Right lobe of liver (tissue), 6 donors: ENCODE measurements around the gene ZNHIT1. TPM values are rescaled to one million over a fixed set of nuclear protein-coding genes. Genes with fewer than 3 reads are reported as not detected.

Experiments
- ATAC-seq, 4 donors: fragments of 200-7000 bp; cut with Tn5 transposase; one replicate each; pipeline ENCODE4 v1.9.1; 2020; ENCODE audit warnings: mild to moderate bottlenecking in 4 of 4, moderate library complexity in 4 of 4
- DNase-seq, 3 donors: peaks; one replicate each; pipeline ENCODE4 v3.0.0-alpha.2; 2020
- H3K27ac ChIP-seq, 3 donors: fragments of 200-600 bp; one replicate each; pipeline ENCODE4 v1.8.0; 2022
- H3K27me3 ChIP-seq, 2 donors: fragments of 200-600 bp; one replicate each; pipeline ENCODE4 v1.8.0; 2022
- H3K36me3 ChIP-seq, 4 donors: fragments of 200-600 bp; sonication (generic) in 1 of 4; one replicate each; pipeline versions ENCODE4 v1.5.1 to v1.8.0; 2017 to 2022; ENCODE audit warnings: control low read depth in 1 of 4
- H3K4me1 ChIP-seq, 4 donors: fragments of 200-600 bp; sonication (generic) in 1 of 4; one replicate each; pipeline versions ENCODE4 v1.5.1 to v1.8.0; 2017 to 2022; ENCODE audit warnings: control low read depth in 1 of 4
- H3K4me3 ChIP-seq, 3 donors: fragments of 200-600 bp; one replicate each; pipeline ENCODE4 v1.8.0; 2022
- H3K9me3 ChIP-seq, 4 donors: fragments of 200-600 bp; sonication (generic) in 1 of 4; one replicate each; pipeline versions ENCODE4 v1.5.1 to v1.8.0; 2017 to 2022; ENCODE audit warnings: control low read depth in 1 of 4
- CTCF ChIP-seq, 4 donors: fragments of 200-600 bp in 3 of 4; fragments of 450-650 bp in 1 of 4; IDR thresholded peaks; one replicate each; pipeline versions ENCODE4 v1.5.1 to v1.8.0; 2016 to 2022; ENCODE audit warnings: antibody characterized with exemption in 4 of 4, mild to moderate bottlenecking in 2 of 4
- POLR2A ChIP-seq: fragments of 450-650 bp; IDR thresholded peaks from one replicate; pipeline ENCODE4 v1.6.1; 2017; ENCODE audit warnings: antibody characterized with exemption, mild to moderate bottlenecking
- WGBS: methylation state at CpG from one replicate; pipeline ENCODE4 v1.1.6; 2018; ENCODE audit warnings: low coverage, low lambda C conversion rate; ENCODE audit not compliant: insufficient coverage; ENCODE audit errors: missing lambda C conversion rate; 5-methylcytosine and 5-hydroxymethylcytosine counted together
- intact Hi-C, 2 donors: fragments of 100-400 bp; cut with DNase I; formaldehyde crosslinking; loops; one replicate each; pipeline versions ENCODE4 v1.11.2 to v1.14.1; 2022
- total RNA-seq, 6 experiments: library from RNA; depleted of rRNA in 2 of 6; stranded (reverse); fragments of >200 nt in 2 of 6; fragmentation: NEBNext Ultra II Directional in 3 of 6; extraction: Animal tissue kit (Norgen Biotek cat#: 25700) in 3 of 6; gene quantifications; one replicate each; pipeline versions ENCODE4 v1.1.0 to v1.2.4, GENCODE V29; 2016 to 2023
- donor health status: DM: no; HTN: yes; CAD: no.
- donor health status: DM: no; HTN: no; CAD: no.
- donor health status: DM: no; HTN: no; CAD: no.
- donor health status: DM: no; HTN: yes; CAD: no.
- donor health status: DM: no; HTN: yes; CAD: no.

The ZNHIT1 gene
- total RNA-seq, 6 experiments from 2014 or later: 68.3 to 159 (median 111) TPM

- TF ChIP-seq CTCF (IDR thresholded peaks at IDR 0.05) (no peak), POLR2A (no peak)
- DNase-seq (no peak), ATAC-seq (peak in 1 of 4 donors; percentile 0)
- Histone ChIP-seq H3K36me3 (peaks cover 0 to 10% (median 5%) of the 10 kb centered on the region in 4 donors), H3K9me3 (no peaks in the 10 kb centered on the region), H3K27ac (peak overlapping the region; percentile 89 to 95 (median 90)), H3K27me3 (no peaks in the 10 kb centered on the region), H3K4me1 (peaks cover 0 to 44% (median 7%) of the 10 kb centered on the region in 4 donors), H3K4me3 (peak overlapping the region; percentile 82 to 97 (median 85))
- intact Hi-C loops: no loop called here
- 0% methylated on average over 6 of the region's 34 CpGs for WGBS
Measured at GRCh38 chr7:101216860-101217387, 1.0 kb upstream of the ZNHIT1 start.

- intact Hi-C loops: no loop called here
- Histone ChIP-seq H3K27ac (peak overlapping the region; percentile 89 to 95 (median 90)), H3K9me3 (no peaks in the 10 kb centered on the region), H3K36me3 (peaks cover 0 to 16% (median 8%) of the 10 kb centered on the region in 4 donors), H3K4me1 (peaks cover 0 to 44% (median 7%) of the 10 kb centered on the region in 4 donors), H3K4me3 (peak overlapping the region; percentile 82 to 97 (median 85)), H3K27me3 (no peaks in the 10 kb centered on the region)
- no peak for DNase-seq
- 3% methylated on average over 20 of the region's 26 CpGs for WGBS
- ATAC-seq: peak; percentile 24 to 52 (median 34)
- TF ChIP-seq POLR2A: no peak
- no peak for TF ChIP-seq CTCF (IDR thresholded peaks at IDR 0.05)
Measured at GRCh38 chr7:101218236-101219125, 516 bp downstream of the ZNHIT1 start.

DNA sequence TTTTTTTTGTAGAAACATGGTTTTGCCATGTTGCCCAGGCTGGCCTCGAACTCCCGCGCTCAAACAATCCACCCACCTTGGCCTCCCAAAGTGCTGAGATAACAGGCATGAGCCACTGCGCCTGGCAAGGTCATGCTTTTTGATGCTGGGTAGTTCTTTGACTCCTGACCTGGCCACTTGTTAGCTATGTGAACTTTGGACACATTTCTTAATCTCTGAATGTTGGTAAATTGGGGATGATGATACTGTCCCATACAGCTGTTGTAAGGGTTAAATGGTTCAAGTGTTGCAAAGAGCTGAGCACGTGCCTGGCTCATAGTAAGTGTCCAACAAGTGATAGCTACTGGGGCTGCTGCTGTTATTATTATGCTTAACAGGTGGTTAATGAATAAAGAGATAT is 2.3 kb downstream of the ZNHIT1 start:
- Histone ChIP-seq H3K27ac (peak overlapping the region; percentile 43 to 95 (median 89)), H3K9me3 (no peaks in the 10 kb centered on the region), H3K4me1 (peaks cover 0 to 35% (median 7%) of the 10 kb centered on the region in 4 donors), H3K27me3 (no peaks in the 10 kb centered on the region), H3K36me3 (peaks cover 0 to 34% (median 18%) of the 10 kb centered on the region in 4 donors), H3K4me3 (peak overlapping the region in 2 of 3 donors; percentile 85 to 97)
- intact Hi-C loops: no loop called here
- 33% methylated on average over 5 of the region's 5 CpGs for WGBS
- TF ChIP-seq CTCF (IDR thresholded peaks at IDR 0.05): no peak
- no peak for TF ChIP-seq POLR2A
- ATAC-seq (peak; percentile 34 to 61 (median 40)), DNase-seq (peak; percentile 70 to 85 (median 84))

DNA sequence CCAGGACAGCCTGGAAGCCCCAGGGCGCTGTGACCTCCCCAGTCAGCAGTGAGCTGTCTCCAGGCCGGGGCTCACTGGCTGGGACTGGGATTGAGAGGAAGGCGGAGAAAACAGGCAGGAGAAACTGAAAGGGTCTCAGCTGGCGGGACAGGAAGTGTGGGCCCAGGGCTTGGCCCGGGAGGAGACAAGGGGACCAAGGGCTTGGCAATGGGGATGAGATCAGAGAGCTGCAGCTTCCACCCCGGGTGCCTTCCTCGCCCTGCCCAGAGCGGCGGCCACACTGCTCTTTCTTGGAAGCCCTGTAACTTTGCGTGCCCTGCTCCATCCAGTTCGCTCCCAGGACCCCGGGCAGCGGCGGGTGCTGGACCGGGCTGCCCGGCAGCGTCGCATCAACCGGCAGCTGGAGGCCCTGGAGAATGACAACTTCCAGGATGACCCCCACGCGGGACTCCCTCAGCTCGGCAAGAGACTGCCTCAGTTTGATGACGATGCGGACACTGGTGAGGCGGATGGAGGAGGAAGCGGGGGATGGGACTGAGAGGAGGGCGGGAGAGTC is 4.4 kb downstream of the ZNHIT1 start:
- no peaks in the 10 kb centered on the region for H3K27me3 ChIP-seq
- 97% methylated on average over 13 of the region's 27 CpGs for WGBS
- no peak overlapping the region for H3K4me3 ChIP-seq
- H3K9me3 ChIP-seq: no peaks in the 10 kb centered on the region
- peaks cover 0 to 53% (median 22%) of the 10 kb centered on the region in 4 donors for H3K36me3 ChIP-seq
- DNase-seq: no peak
- intact Hi-C loops: no loop called here
- peaks cover 0 to 21% (median 7%) of the 10 kb centered on the region in 4 donors for H3K4me1 ChIP-seq
- no peak for ATAC-seq
- H3K27ac ChIP-seq: no peak overlapping the region
- TF ChIP-seq CTCF (IDR thresholded peaks at IDR 0.05): no peak
